ENCODE measurements around the gene ITGA4. TPM values are rescaled to one million over a fixed set of nuclear protein-coding genes. Genes with fewer than 3 reads are reported as not detected.
A peak's percentile ranks its signal among the peaks of the same experiment; 100 is the strongest.

Gene ITGA4
- 129 TPM for polyA plus RNA-seq

DNA sequence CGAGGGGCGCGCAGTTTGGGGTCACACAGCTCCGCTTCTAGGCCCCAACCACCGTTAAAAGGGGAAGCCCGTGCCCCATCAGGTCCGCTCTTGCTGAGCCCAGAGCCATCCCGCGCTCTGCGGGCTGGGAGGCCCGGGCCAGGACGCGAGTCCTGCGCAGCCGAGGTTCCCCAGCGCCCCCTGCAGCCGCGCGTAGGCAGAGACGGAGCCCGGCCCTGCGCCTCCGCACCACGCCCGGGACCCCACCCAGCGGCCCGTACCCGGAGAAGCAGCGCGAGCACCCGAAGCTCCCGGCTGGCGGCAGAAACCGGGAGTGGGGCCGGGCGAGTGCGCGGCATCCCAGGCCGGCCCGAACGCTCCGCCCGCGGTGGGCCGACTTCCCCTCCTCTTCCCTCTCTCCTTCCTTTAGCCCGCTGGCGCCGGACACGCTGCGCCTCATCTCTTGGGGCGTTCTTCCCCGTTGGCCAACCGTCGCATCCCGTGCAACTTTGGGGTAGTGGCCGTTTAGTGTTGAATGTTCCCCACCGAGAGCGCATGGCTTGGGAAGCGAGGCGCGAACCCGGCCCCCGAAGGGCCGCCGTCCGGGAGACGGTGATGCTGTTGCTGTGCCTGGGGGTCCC lies at the start of gene ITGA4:
Gene ITGA4, plus strand, starts transcription at position 266 of the 620 bp plus-strand sequence. Its CDS starts 269 bp downstream, at position 535.
- no peaks in the 10 kb centered on the region for H3K27me3 Mint-ChIP-seq
- H3K9me3 Mint-ChIP-seq: no peaks in the 10 kb centered on the region
- H3K27ac Mint-ChIP-seq: peak within 1 kb of the TSS; percentile 89 to 97 (median 96)
- peak within 1 kb of the TSS; percentile 88 to 99 (median 98) for H3K4me3 Mint-ChIP-seq
- peaks cover 38 to 44% (median 44%) of the 10 kb centered on the region in 3 donors for H3K4me1 Mint-ChIP-seq
- H3K36me3 Mint-ChIP-seq: no peaks in the 10 kb centered on the region

DNA sequence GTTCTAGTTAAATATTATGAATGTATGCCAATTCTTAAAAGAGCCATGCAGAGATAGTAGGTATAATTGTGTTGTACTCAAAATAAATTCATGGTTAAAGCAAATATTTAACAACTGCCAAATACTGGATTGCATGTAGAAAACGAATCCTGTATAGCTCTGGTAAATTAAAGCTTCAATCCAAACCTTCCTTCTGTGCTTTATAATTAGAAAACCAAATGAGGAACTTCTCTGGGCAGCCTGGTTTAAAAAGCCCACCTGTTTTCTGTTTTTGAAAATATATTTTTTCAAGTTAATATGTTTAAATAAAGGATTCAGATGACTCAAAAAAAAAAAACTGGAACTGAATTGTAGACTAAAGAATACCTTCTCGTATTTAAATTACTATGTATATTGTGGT lies 48.3 kb upstream of the ITGA4 start:
- peaks cover 48 to 68% (median 56%) of the 10 kb centered on the region in 3 donors for H3K4me1 Mint-ChIP-seq
- H3K27me3 Mint-ChIP-seq: peaks cover 1% of the 10 kb centered on the region
- no peaks in the 10 kb centered on the region for H3K9me3 Mint-ChIP-seq
- peaks cover 1% of the 10 kb centered on the region for H3K36me3 Mint-ChIP-seq
- no peak overlapping the region for H3K27ac Mint-ChIP-seq
- no peak overlapping the region for H3K4me3 Mint-ChIP-seq

DNA sequence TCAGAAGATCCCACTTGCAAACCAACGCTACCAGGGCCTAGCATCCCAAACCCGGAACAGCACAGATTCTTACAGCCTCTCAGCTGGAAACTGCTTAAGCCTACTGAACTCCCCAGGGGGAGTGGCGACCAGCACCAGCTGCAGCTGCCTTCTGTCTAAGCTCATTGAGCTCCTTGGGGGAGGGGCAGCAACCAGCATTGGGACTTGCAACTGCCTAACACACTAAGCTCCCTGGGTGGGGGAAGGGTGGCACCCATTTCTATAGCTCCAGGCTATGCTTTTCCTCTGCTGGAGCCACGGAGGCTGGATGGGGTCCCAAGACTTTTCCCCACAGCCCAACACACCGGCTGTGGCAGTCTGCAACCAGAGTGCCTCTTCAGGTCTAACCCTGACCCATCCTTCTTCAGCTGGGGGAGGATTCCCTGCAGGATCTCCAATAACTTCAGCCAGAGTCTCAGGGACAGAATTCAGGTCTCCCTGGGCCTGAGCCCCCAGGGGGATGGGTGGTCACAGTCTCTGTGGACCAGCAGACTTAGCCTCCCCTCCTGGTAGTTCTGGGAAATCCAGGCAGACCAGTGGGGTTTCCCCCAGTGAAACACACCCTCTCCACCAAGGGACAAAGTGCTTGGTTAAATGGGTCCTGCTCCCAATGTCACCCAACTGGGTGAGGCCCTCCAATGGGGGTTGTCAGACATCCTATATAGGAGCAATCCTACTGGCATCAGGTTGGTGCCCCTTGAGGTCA lies 45.9 kb upstream of the ITGA4 start:
- H3K27ac Mint-ChIP-seq: peak overlapping the region in 2 of 3 donors; percentile 42 to 49
- H3K9me3 Mint-ChIP-seq: peaks cover 0 to 2% (median 0%) of the 10 kb centered on the region in 3 donors
- H3K27me3 Mint-ChIP-seq: no peaks in the 10 kb centered on the region
- peak overlapping the region in 3 of 4 donors; percentile 10 to 74 (median 18) for H3K4me3 Mint-ChIP-seq
- H3K36me3 Mint-ChIP-seq: peaks cover 4% of the 10 kb centered on the region
- peaks cover 34 to 52% (median 47%) of the 10 kb centered on the region in 3 donors for H3K4me1 Mint-ChIP-seq

DNA sequence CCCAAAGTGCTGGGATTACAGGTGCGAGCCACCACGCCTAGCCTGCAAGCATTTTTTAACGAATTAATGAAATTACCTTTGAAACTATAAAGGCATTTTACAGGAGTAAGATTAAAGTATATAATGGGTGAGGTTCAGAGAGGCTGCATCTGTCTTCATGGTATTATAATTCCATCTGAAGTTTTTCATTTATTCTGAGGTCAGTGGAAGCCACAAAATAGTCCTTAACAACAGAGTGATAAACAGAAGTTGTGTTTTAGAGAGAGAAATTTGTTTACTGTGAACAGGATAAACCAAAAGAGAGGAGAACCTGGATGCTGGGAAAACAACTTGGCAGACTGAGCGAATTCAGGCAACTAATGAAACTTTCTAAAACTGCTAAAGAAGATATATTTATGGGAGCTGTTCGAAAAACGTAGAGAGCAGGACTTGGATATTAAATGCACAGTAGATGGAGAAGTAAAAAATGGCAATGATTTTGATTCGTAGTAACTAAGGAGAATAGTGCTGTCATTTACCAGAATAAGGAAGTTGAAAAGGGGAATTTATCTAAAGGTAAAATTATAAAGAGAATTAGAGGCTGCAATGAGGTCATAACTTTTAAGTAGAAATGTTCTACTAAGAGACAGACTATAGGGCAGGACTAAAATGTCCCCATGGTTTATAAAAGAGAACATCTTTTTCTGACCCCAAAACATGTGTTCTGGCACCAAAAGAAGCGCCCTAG lies 37.9 kb upstream of the ITGA4 start:
- Mint-ChIP-seq H3K27me3 (peaks cover 1% of the 10 kb centered on the region), H3K27ac (peak overlapping the region; percentile 91 to 93 (median 93)), H3K9me3 (peaks cover 0 to 2% (median 0%) of the 10 kb centered on the region in 3 donors), H3K36me3 (peaks cover 2% of the 10 kb centered on the region), H3K4me3 (peak overlapping the region in 3 of 4 donors; percentile 35 to 53 (median 45)), H3K4me1 (peaks cover 33 to 40% (median 33%) of the 10 kb centered on the region in 3 donors)

DNA sequence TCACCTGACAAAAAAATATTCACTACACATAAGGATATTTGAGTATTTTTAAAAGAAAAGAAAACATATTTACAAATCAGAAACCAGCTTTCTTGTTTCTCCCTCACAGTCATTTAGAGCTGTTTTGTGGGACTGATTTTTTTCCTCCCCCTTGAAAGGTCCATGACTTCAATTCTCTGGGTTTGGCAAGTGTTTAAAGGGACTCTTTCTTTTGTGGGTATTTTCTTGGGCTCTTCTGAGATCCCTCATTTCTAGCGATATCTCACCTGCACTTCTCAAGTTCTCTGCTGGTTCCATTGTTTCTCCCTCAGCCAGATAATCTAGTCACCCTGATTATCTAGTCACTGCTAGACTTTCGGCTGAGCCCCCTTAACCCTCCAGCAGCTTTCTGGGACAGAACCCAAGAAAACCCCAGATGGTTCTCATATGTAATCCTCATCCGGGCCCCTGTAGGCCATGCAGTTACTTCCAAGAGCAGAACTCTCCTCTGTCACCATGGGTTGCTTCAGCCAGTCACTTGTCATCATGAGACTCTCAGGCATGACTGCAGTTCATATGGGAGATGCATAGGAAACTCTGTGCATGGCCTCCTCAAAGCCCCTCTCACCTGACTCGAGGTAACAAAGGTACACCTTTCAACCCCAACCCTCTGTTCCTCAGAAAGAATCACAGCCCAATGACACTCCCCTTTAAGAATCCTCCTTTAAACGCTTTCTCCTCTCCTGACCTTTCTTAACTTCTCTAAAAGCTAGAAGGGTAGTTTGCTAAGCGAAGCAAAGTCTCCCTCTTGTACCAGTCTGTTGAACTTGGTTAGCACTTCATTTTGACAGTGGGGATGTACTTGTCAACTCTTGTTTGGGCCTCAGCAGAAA lies 36.7 kb upstream of the ITGA4 start:
- H3K27me3 Mint-ChIP-seq: peaks cover 1% of the 10 kb centered on the region
- H3K9me3 Mint-ChIP-seq: no peaks in the 10 kb centered on the region
- H3K36me3 Mint-ChIP-seq: peaks cover 1% of the 10 kb centered on the region
- H3K4me3 Mint-ChIP-seq: peak overlapping the region in 1 of 4 donors; percentile 68
- H3K27ac Mint-ChIP-seq: peak overlapping the region; percentile 62 to 93 (median 75)
- peaks cover 29 to 38% (median 33%) of the 10 kb centered on the region in 3 donors for H3K4me1 Mint-ChIP-seq

DNA sequence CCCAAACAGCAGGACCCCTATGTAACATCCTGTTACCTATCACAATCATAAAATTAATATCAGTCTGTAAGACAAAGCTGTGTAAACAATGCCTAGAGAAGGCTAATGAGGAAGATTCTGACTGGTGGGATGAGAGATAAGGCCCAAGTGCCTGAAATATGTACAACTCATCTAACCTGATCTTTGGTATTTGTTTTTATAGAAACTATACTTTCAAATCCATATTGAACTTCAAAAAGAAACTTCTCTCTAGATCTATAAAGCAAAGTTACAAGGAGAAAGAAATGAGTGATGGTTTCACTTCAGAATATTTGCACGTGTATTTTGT lies 36.1 kb upstream of the ITGA4 start:
- peak overlapping the region; percentile 62 to 93 (median 75) for H3K27ac Mint-ChIP-seq
- peaks cover 1% of the 10 kb centered on the region for H3K36me3 Mint-ChIP-seq
- H3K4me1 Mint-ChIP-seq: peaks cover 28 to 35% (median 33%) of the 10 kb centered on the region in 3 donors
- peak overlapping the region in 2 of 4 donors; percentile 43 to 68 for H3K4me3 Mint-ChIP-seq
- H3K27me3 Mint-ChIP-seq: peaks cover 1% of the 10 kb centered on the region
- peaks cover 0 to 2% (median 0%) of the 10 kb centered on the region in 3 donors for H3K9me3 Mint-ChIP-seq

DNA sequence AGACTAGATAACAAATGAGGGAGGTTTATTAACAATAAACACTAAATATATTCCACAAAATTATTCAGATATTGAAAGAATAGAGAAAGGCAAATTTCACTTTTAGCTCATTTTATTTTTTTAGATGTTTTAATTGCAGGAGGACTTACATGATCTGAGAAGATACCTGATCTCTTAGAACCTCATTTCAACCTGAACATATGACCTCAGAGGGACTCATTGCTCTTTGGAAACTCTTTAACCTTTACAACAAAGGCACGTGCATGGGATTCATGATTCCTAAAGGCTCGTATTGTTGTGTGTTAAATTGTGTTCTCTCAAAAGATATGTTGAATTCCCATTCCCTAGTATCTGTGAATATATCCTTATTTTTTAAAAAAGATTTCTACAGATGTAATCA lies 35.7 kb upstream of the ITGA4 start:
- Mint-ChIP-seq H3K9me3 (peaks cover 0 to 2% (median 0%) of the 10 kb centered on the region in 3 donors), H3K27me3 (peaks cover 1% of the 10 kb centered on the region), H3K4me1 (peaks cover 28 to 32% (median 29%) of the 10 kb centered on the region in 3 donors), H3K4me3 (peak overlapping the region in 2 of 4 donors; percentile 23 to 43), H3K36me3 (peaks cover 1% of the 10 kb centered on the region), H3K27ac (peak overlapping the region in 2 of 3 donors; percentile 62 to 93)

DNA sequence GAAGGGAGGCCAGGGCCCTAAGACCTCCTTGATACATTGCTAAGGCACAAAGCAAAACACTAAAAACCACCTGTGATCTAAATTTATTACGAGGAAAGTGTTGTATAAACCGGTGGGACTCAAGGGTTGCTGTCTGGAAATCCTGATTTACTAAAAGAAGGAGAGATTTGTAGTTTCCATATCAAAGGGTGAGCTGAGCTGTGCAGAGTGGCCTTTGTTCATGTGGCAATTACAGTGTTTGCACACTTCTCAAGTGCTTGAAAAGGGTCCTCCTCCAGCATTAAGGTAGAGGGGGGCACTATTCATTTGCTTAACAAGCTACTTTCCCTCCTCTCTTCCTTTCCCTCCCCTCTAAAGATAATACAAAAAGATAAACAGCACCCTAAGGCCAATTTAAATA lies 30.5 kb upstream of the ITGA4 start:
- H3K4me1 Mint-ChIP-seq: peaks cover 8 to 12% (median 10%) of the 10 kb centered on the region in 3 donors
- no peaks in the 10 kb centered on the region for H3K27me3 Mint-ChIP-seq
- H3K9me3 Mint-ChIP-seq: peaks cover 0 to 2% (median 0%) of the 10 kb centered on the region in 3 donors
- peaks cover 1% of the 10 kb centered on the region for H3K36me3 Mint-ChIP-seq
- H3K4me3 Mint-ChIP-seq: no peak overlapping the region
- no peak overlapping the region for H3K27ac Mint-ChIP-seq

DNA sequence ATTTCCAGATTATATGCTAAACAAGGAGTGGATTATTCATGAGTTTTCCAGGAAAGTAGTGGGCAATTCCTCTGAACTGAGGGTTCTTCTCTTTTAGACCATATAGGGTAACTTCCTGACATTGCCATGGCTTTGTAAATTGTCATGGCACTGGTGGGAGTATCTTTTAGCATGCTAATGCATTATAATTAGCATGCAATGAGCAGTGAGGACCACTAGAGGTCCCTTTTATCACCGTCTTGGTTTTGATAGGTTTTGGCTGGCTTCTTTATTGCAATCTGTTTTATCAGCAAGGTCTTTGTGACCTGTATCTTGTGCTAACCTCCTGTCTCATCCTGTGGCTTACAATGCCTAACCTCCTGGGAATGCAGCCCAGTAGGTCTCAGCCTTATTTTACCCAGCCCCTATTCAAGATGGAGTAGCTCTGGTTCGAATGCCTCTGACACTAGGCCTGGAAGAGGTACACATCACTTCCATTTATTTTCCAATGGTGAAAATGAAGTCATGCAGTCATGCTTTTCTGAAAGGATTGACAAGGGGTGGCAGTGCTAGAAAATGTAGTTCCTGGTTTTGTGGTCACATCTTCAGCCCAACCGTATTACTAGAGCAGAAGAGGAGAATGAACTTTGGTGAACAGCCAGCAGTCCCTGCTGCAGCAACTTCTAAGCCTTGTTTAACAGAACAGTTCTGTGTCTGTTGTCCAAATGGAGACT lies 26.6 kb upstream of the ITGA4 start:
- H3K4me1 Mint-ChIP-seq: peaks cover 9 to 16% (median 13%) of the 10 kb centered on the region in 3 donors
- peak overlapping the region in 2 of 3 donors; percentile 2 to 65 for H3K27ac Mint-ChIP-seq
- peaks cover 3% of the 10 kb centered on the region for H3K36me3 Mint-ChIP-seq
- H3K4me3 Mint-ChIP-seq: no peak overlapping the region
- H3K9me3 Mint-ChIP-seq: peaks cover 0 to 2% (median 0%) of the 10 kb centered on the region in 3 donors
- H3K27me3 Mint-ChIP-seq: no peaks in the 10 kb centered on the region

DNA sequence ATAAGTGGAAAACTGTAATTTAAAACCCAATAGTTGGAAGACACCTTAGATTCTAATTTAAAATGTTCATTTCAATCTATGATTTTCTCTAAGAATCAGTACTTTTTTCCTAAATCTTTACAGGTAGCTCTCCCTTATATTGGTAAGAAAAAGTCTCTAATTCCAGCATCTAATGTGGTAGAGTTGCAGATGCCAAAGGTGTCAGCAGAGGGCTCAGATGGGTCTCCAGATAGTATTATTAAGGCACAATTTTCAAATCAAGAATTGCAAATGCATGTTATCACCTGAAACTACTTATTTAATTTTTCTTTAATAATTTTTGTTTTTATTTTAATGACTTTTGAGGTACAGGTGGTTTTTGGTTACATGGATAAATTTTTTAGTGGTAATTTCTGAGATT lies 25.5 kb upstream of the ITGA4 start:
- Mint-ChIP-seq H3K9me3 (no peaks in the 10 kb centered on the region), H3K27ac (no peak overlapping the region), H3K27me3 (no peaks in the 10 kb centered on the region), H3K36me3 (peaks cover 3% of the 10 kb centered on the region), H3K4me1 (peaks cover 9 to 16% (median 13%) of the 10 kb centered on the region in 3 donors), H3K4me3 (no peak overlapping the region)

DNA sequence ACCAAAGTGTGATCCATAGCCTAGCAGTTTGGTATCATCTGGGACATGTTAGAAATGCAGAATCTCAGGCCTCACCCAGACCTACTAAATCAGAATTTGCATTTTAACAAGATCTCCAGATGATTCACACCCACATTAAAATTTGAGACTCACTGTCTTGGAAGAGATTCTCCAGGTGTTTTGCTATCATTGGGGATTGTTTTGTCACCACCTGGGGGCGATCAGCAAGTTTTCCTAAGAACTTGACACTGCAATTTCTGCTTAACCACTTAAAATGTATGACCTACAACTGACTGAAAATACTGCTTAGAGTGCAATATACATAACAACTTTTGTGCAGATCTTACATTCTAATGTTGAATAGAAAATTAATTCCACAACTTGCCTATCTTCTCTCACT lies 18.9 kb upstream of the ITGA4 start:
- Mint-ChIP-seq H3K27ac (peak overlapping the region in 1 of 3 donors; percentile 39), H3K4me1 (peaks cover 9 to 12% (median 12%) of the 10 kb centered on the region in 3 donors), H3K9me3 (no peaks in the 10 kb centered on the region), H3K27me3 (no peaks in the 10 kb centered on the region), H3K4me3 (peak overlapping the region in 1 of 4 donors; percentile 12), H3K36me3 (peaks cover under 1% of the 10 kb centered on the region)

DNA sequence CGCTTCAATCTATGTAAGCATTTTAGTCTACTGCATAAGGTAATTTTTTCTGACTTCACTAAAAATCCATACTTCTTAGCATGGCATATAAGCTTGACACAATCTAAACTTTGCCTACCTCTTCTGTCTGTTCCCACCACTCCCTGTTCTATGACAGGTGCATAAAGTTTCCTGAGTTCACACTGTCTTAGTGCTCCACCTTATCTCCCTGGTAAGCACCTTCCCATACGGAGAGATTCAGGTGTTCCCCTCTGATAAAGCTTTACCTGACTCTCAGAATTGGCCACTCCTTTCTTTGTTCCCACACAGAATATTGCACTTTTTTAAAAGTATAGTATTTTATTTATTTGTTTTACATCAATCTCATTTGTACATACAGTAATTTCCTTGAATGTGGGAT lies 16.8 kb upstream of the ITGA4 start:
- Mint-ChIP-seq H3K27me3 (no peaks in the 10 kb centered on the region), H3K36me3 (no peaks in the 10 kb centered on the region), H3K9me3 (no peaks in the 10 kb centered on the region), H3K4me1 (peaks cover 6 to 23% (median 10%) of the 10 kb centered on the region in 3 donors), H3K4me3 (no peak overlapping the region), H3K27ac (no peak overlapping the region)

DNA sequence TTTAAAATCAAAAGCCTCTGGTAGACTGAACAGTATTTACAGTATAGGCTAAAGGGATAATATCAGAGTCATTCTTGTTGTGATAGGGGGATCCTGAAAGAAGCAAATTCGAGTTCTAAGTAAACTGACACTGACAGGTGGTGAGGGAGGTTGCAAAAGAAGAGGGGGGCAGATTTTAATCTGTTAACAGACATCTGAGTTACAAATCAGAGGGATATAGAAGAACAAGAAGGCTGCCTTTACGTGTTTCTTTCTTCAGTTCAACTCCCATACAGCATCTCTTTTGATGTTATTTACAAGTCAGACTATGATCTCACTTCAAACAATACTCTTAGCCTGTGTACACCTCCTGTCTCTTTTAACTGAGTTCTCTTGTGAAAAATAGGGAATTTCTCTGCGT lies 16.3 kb upstream of the ITGA4 start:
- Mint-ChIP-seq H3K4me1 (peaks cover 6 to 23% (median 12%) of the 10 kb centered on the region in 3 donors), H3K27me3 (no peaks in the 10 kb centered on the region)

DNA sequence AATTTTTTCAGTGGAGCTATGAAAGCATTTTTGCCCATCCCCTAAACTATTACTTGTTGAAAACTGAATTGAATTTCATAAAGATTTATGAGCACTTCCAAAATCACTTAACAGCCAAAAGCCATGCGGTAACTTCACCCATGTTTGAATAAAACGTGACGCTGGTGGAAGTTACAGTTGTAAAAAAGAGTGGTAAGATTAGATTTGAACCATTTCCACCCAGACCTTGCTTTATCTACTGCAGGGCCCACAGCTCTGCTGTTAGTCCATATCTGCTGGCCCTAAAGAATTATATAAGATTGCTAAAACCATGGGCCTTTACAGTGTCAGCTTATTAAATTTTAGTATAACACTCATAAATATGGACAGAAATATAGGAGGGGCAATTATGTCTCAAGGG lies 15.5 kb upstream of the ITGA4 start:
- Mint-ChIP-seq H3K4me1 (peaks cover 6 to 23% (median 12%) of the 10 kb centered on the region in 3 donors), H3K4me3 (no peak overlapping the region), H3K27me3 (no peaks in the 10 kb centered on the region)

More for the DNA sequence above, 16.3 kb upstream of the ITGA4 start:
- Mint-ChIP-seq H3K9me3 (no peaks in the 10 kb centered on the region), H3K27ac (no peak overlapping the region), H3K36me3 (no peaks in the 10 kb centered on the region), H3K4me3 (no peak overlapping the region)

More for the DNA sequence above, 15.5 kb upstream of the ITGA4 start:
- Mint-ChIP-seq H3K36me3 (no peaks in the 10 kb centered on the region), H3K9me3 (no peaks in the 10 kb centered on the region), H3K27ac (no peak overlapping the region)
